ENCODE measurements around the gene PSEN1. TPM values are rescaled to one million over a fixed set of nuclear protein-coding genes. Genes with fewer than 3 reads are reported as not detected.

Gene PSEN1
- polyA plus RNA-seq, 1 of the 3 experiments (the other 2 are of a cell fraction), result 9.0 TPM

- Histone ChIP-seq H3K36me3 (replicated peaks in 1 of 2; ENCODE audit: control insufficient read depth in 1 of 2, insufficient read depth in 2 of 2, low read length in 1 of 2) (peaks cover 42 to 47% of the 10 kb centered on the region in 2 experiments), H3K9me2 (no peaks in the 10 kb centered on the region), H3K4me1 (ENCODE audit: control insufficient read depth in 1 of 2, insufficient read depth in 2 of 2, low read depth in 1 of 2, low read length in 1 of 2) (no peaks in the 10 kb centered on the region), H3K27ac (ENCODE audit: low read depth in 2 of 2, low read length in 1 of 2) (no peak overlapping the region), H3K9me3 (no peaks in the 10 kb centered on the region), H3K27me3 (ENCODE audit: insufficient read depth) (no peaks in the 10 kb centered on the region), H3F3A (replicated peaks; ENCODE audit: insufficient read depth) (peaks cover 14% of the 10 kb centered on the region), H4K20me1 (ENCODE audit: insufficient read depth) (no peaks in the 10 kb centered on the region), H2AFZ (ENCODE audit: low read depth) (no peak overlapping the region), H3K79me2 (ENCODE audit: insufficient read depth) (no peaks in the 10 kb centered on the region), H3K4me2 (no peak overlapping the region), H3K9ac (no peak overlapping the region), H3K4me3 (ENCODE audit: low read depth in 2 of 2, low read length in 1 of 2) (no peak overlapping the region)
- TF ChIP-seq, protein P1, sequence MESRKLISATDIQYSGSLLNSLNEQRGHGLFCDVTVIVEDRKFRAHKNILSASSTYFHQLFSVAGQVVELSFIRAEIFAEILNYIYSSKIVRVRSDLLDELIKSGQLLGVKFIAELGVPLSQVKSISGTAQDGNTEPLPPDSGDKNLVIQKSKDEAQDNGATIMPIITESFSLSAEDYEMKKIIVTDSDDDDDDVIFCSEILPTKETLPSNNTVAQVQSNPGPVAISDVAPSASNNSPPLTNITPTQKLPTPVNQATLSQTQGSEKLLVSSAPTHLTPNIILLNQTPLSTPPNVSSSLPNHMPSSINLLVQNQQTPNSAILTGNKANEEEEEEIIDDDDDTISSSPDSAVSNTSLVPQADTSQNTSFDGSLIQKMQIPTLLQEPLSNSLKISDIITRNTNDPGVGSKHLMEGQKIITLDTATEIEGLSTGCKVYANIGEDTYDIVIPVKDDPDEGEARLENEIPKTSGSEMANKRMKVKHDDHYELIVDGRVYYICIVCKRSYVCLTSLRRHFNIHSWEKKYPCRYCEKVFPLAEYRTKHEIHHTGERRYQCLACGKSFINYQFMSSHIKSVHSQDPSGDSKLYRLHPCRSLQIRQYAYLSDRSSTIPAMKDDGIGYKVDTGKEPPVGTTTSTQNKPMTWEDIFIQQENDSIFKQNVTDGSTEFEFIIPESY (IDR thresholded peaks at IDR 0.05; ENCODE audit: borderline replicate concordance, low read depth), result no peak
- TF ChIP-seq CTCF (IDR thresholded peaks at IDR 0.05) (no peak), TEAD4 (IDR thresholded peaks at IDR 0.05; ENCODE audit: borderline replicate concordance, insufficient read depth) (no peak), RFX5 (IDR thresholded peaks at IDR 0.05; ENCODE audit: low read length) (no peak), FOSL2 (IDR thresholded peaks at IDR 0.05; ENCODE audit: borderline replicate concordance, low read depth) (no peak), FOXJ3 (CRISPR knock-in tag; IDR thresholded peaks at IDR 0.05) (no peak), JUND (IDR thresholded peaks at IDR 0.05) (no peak), SMC3 (IDR thresholded peaks at IDR 0.05; ENCODE audit: low read depth, low read length) (no peak), SIN3A (IDR thresholded peaks at IDR 0.05; ENCODE audit: borderline replicate concordance, low read depth, low read length) (no peak), NRF1 (IDR thresholded peaks at IDR 0.05; ENCODE audit: low read depth, low read length) (no peak), RAD21 (IDR thresholded peaks at IDR 0.05; ENCODE audit: low read length) (no peak), TCF12 (IDR thresholded peaks at IDR 0.05) (no peak), EP300 (IDR thresholded peaks at IDR 0.05; ENCODE audit: borderline replicate concordance in 1 of 2, low read depth in 1 of 2, low read length in 1 of 2) (no peak), RCOR1 (IDR thresholded peaks at IDR 0.05; ENCODE audit: low read length) (no peak), MAX (IDR thresholded peaks at IDR 0.05; ENCODE audit: low read depth) (no peak), POLR2AphosphoS5 (IDR thresholded peaks at IDR 0.05; ENCODE audit: low read depth, low read length) (no peak), GATA2 (CRISPR knock-in tag; IDR thresholded peaks at IDR 0.05) (no peak)
- TF ChIP-seq, protein P2, sequence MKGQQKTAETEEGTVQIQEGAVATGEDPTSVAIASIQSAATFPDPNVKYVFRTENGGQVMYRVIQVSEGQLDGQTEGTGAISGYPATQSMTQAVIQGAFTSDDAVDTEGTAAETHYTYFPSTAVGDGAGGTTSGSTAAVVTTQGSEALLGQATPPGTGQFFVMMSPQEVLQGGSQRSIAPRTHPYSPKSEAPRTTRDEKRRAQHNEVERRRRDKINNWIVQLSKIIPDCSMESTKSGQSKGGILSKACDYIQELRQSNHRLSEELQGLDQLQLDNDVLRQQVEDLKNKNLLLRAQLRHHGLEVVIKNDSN (IDR thresholded peaks at IDR 0.05; ENCODE audit: borderline replicate concordance, low read depth), result no peak
- DNase-seq, result no peak
- 98% methylated on average over 3 of the region's 3 CpGs for WGBS (ENCODE audit: low lambda C conversion rate)
- ChIA-PET CTCF (interaction anchor here (1.6 kb wide), 1 partner anchor 18 kb away, joined by 4 read pairs; no protein-coding TSS in a partner anchor), POLR2A (no interaction called here)
Measured at GRCh38 chr14:73125746-73126145, 10.6 kb upstream of the PSEN1 start.
